Measurements from ENCODE around the gene STX1B. TPM values are rescaled to one million over a fixed set of nuclear protein-coding genes. Genes with fewer than 3 reads are reported as not detected.
A peak's percentile ranks its signal among the peaks of the same experiment; 100 is the strongest.

The STX1B gene
- total RNA-seq, 1 donor from 2014 or later = 1.4 TPM

DNA sequence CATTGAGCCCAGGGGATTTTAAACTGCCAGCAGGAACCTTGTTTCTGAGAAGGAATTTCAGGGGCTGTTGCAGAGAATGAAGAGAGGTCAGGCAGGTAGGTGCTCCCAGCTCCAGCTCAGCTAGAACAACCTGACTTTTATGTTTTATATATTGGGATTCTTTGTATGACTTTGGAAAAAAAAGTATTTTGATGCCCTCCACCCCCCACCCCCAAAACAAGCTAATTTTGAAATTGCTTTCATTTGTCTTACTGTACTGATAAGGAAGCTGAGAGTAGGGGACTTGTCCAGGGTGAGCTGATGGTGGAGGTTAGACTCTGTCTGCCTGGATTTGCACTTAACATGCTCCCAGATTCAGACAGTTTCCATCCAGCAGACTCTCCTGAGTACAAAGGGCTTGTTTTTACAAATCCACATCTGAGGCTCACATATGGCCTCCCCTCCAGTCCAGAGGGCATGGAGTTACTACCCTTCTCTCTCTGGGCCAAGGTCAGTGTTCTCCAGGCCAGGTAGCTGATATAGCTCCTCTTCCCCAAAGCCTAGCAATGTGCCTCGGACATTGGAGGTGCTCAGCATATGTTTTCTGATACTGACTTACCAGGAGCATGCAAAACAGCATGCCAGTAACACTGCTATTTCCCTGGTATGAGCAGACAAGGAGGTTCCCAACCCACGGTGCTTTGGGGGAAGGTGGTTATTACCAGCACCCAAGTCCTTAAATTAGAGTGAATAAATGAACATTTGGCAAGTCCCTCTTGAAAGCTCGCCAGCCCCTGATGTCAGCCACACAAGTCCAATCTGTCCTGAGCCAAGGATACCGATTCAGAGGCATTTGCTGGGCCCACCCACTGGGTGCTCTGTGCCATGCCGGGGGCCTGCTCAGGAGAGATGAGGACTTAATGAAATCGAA, 11.3 kb downstream of the STX1B start:
- no peaks in the 10 kb centered on the region for H3K9me3 Mint-ChIP-seq (ENCODE audit: low read depth)
- H3K4me1 Mint-ChIP-seq (ENCODE audit: low read depth) = peaks cover 33% of the 10 kb centered on the region
- DNase-seq (ENCODE audit: low spot score) = no peak
- H3K27me3 Mint-ChIP-seq (ENCODE audit: low read depth) = no peaks in the 10 kb centered on the region
- H3K36me3 Mint-ChIP-seq (ENCODE audit: low read depth) = no peaks in the 10 kb centered on the region
- TF ChIP-seq, protein P1, sequence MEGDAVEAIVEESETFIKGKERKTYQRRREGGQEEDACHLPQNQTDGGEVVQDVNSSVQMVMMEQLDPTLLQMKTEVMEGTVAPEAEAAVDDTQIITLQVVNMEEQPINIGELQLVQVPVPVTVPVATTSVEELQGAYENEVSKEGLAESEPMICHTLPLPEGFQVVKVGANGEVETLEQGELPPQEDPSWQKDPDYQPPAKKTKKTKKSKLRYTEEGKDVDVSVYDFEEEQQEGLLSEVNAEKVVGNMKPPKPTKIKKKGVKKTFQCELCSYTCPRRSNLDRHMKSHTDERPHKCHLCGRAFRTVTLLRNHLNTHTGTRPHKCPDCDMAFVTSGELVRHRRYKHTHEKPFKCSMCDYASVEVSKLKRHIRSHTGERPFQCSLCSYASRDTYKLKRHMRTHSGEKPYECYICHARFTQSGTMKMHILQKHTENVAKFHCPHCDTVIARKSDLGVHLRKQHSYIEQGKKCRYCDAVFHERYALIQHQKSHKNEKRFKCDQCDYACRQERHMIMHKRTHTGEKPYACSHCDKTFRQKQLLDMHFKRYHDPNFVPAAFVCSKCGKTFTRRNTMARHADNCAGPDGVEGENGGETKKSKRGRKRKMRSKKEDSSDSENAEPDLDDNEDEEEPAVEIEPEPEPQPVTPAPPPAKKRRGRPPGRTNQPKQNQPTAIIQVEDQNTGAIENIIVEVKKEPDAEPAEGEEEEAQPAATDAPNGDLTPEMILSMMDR (IDR thresholded peaks at IDR 0.05) = no peak
- H3K4me3 Mint-ChIP-seq (ENCODE audit: unreplicated experiment) = no peak overlapping the region
- peak overlapping the region; percentile 90 for H3K27ac Mint-ChIP-seq (ENCODE audit: unreplicated experiment)

DNA sequence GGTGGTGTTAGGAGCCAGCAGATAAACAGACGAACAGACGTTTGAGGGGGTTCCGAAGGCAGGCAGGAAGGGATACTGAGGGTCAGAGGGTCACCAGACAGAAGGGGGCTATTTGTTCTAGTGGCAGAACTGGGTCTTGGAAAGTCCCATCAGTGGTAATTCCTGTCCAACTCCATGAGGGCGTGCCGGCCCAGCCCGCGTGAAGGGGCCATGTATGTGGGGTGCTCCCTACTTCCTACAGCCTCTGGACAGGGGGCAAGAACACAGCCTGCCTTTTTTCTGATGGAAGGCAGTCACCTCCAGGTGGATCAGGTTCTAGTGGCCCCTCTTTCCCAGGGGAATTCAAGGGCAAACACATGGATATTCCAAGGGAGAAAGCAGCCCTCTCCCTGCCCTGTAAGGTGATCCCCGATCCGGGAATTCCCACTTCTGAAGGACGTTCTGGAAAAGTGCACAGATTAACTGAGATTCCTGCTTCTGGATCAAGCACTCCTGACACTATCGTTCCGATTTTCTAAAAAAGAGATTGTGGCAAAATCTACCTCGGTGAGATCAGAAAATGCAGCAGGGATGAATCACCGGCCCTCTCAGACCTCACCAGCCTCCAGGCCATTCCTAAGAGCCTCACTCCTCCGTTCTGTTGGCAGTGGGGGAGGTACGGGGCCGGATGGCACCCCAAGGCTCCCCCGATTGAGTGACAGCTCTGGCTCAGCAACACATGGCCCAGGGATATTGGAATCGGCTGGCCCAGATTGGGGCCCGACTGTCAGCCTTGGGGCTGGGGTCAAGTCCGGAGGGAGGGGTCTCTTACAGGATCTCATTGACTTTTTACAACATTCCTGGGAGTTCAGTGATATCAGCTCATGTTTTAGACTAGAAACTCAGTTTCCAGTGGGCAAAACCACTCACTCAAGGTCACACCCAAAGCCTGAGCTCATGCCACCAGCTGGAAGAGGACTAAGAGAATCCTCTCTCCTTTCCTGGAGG, 12.4 kb downstream of the STX1B start:
- TF ChIP-seq, protein P1 (IDR thresholded peaks at IDR 0.05) = no peak
- H3K4me1 Mint-ChIP-seq (ENCODE audit: low read depth) = peaks cover 31% of the 10 kb centered on the region
- no peaks in the 10 kb centered on the region for H3K36me3 Mint-ChIP-seq (ENCODE audit: low read depth)
- H3K9me3 Mint-ChIP-seq (ENCODE audit: low read depth) = no peaks in the 10 kb centered on the region
- peak overlapping the region; percentile 90 for H3K27ac Mint-ChIP-seq (ENCODE audit: unreplicated experiment)
- DNase-seq (ENCODE audit: low spot score) = no peak
- peak overlapping the region; percentile 75 for H3K4me3 Mint-ChIP-seq (ENCODE audit: unreplicated experiment)
- no peaks in the 10 kb centered on the region for H3K27me3 Mint-ChIP-seq (ENCODE audit: low read depth)

GRCh38 chr16:30996985-30997724, 13.3 kb downstream of the STX1B start:
- no peaks in the 10 kb centered on the region for H3K36me3 Mint-ChIP-seq (ENCODE audit: low read depth)
- TF ChIP-seq, protein P1 (IDR thresholded peaks at IDR 0.05) = no peak
- peaks cover 31% of the 10 kb centered on the region for H3K4me1 Mint-ChIP-seq (ENCODE audit: low read depth)
- no peak for DNase-seq (ENCODE audit: low spot score)
- H3K4me3 Mint-ChIP-seq (ENCODE audit: unreplicated experiment) = peak overlapping the region; percentile 75
- H3K27me3 Mint-ChIP-seq (ENCODE audit: low read depth) = no peaks in the 10 kb centered on the region
- peak overlapping the region; percentile 90 for H3K27ac Mint-ChIP-seq (ENCODE audit: unreplicated experiment)
- H3K9me3 Mint-ChIP-seq (ENCODE audit: low read depth) = no peaks in the 10 kb centered on the region

- TF ChIP-seq, protein P1 (IDR thresholded peaks at IDR 0.05) = no peak
- Mint-ChIP-seq H3K4me3 (ENCODE audit: unreplicated experiment) (peak overlapping the region; percentile 75), H3K4me1 (ENCODE audit: low read depth) (peaks cover 31% of the 10 kb centered on the region), H3K36me3 (ENCODE audit: low read depth) (no peaks in the 10 kb centered on the region), H3K9me3 (ENCODE audit: low read depth) (no peaks in the 10 kb centered on the region), H3K27me3 (ENCODE audit: low read depth) (no peaks in the 10 kb centered on the region), H3K27ac (ENCODE audit: unreplicated experiment) (peak overlapping the region; percentile 58)
- DNase-seq (ENCODE audit: low spot score) = no peak
These were observed 14.0 kb downstream of the STX1B start for GRCh38 chr16:30996324-30996984.
